Hematopoietic multipotent progenitor cell treated with erythropoietin and hydrocortisone succinate and interleukin-3 and kit ligand, for 8 days (in vitro differentiated cells): ENCODE measurements around the gene SLC7A9.
"Not testable (repeated sequence)": the region's sequence is repeated elsewhere in the genome, so short reads cannot be mapped to it uniquely, and the experiment has no call there.

ENCODE experiments used
- DNase-seq: peaks from one replicate; pipeline ENCODE4 v3.0.0-alpha.2; 2015

SLC7A9 gene

GRCh38 chr19:32787161-32787813 lies 82.3 kb downstream of the SLC7A9 start:
- DNase-seq, result not testable (repeated sequence)

- not testable (repeated sequence) for DNase-seq
Observed at GRCh38 chr19:32782089-32782488, 87.5 kb downstream of the SLC7A9 start.

DNA sequence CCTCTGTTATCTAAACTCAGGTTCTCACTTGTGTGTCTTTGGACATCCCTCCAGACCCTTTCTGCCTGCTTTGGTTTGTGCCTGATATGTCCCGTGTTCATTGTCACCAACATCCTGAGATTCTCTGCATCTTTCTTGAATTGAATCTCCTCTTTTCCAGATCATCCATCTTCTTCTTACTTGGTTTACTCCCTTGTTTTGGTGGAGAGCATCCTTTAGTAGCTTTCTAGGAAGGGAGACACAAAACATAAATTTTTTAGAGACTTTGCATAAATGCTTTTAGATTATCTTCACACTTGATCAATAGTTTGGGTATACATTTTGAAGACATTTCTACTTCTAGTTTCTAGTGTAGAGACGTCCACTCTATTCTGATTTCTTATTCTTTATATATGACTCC lies 88.3 kb downstream of the SLC7A9 start:
- DNase-seq, result no peak
